GM12874 (cell line): ENCODE measurements around the gene FNDC8.

Source experiments
- TF ChIP-seq, protein P1 (sequence below): IDR thresholded peaks from 2 replicates; pipeline ENCODE4 v1.5.1; 2011; ENCODE audit warnings: low read depth, mild to moderate bottlenecking, control low read depth, low read length, moderate library complexity; ENCODE audit not compliant: insufficient read depth

FNDC8 gene

DNA sequence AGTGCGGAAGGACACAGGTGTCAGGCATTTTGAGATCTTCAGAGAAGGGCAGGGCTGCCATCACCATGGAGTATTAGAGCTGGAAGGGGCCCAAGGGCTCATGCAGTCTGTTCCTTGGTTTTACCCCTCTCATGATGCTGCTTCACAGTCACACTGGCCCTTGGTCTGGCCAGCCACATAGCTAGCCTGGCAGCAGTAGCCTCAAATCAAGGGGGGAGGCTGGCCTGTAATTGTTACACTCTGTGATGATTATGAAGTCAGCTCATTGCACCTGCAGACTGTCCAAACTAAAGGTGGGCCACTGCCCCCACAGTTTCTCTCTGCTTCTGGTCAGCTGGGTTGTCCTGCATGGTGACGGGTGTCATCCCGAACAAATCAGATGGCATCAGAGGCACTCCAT, at the start of gene FNDC8:
Gene FNDC8, plus strand, starts transcription at position 301 of the 400 bp plus-strand sequence. Its CDS starts 79 bp downstream, at position 380.
- TF ChIP-seq, protein P1, sequence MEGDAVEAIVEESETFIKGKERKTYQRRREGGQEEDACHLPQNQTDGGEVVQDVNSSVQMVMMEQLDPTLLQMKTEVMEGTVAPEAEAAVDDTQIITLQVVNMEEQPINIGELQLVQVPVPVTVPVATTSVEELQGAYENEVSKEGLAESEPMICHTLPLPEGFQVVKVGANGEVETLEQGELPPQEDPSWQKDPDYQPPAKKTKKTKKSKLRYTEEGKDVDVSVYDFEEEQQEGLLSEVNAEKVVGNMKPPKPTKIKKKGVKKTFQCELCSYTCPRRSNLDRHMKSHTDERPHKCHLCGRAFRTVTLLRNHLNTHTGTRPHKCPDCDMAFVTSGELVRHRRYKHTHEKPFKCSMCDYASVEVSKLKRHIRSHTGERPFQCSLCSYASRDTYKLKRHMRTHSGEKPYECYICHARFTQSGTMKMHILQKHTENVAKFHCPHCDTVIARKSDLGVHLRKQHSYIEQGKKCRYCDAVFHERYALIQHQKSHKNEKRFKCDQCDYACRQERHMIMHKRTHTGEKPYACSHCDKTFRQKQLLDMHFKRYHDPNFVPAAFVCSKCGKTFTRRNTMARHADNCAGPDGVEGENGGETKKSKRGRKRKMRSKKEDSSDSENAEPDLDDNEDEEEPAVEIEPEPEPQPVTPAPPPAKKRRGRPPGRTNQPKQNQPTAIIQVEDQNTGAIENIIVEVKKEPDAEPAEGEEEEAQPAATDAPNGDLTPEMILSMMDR, result no peak

DNA sequence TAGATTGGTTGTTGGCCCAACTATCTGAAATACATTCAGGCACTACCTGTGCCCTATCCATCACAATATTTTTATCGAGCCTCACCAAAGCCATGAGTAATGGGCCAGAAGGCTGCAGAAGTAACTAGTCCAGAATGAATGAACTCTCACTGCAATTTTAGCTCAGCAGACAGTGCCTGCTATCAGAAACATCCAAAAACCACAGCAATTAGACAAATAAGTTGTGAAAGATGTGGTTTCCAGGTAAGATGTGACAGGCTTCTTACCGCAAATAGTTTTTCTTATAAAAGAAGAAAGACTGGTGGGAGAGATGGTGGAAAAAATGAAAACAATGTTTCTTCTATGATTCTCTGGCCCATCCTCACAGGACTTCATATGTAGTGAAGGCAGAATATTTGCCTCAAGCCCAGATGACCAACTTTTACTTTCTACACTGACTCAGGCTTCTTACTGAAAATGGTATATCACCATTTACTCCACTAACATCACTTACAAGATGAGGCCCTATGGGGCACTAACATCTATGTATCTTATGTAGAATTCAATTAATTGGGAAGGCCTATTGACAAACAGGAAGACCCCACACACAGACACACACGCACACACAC, 48.1 kb upstream of the FNDC8 start:
- TF ChIP-seq, protein P1, result no peak

DNA sequence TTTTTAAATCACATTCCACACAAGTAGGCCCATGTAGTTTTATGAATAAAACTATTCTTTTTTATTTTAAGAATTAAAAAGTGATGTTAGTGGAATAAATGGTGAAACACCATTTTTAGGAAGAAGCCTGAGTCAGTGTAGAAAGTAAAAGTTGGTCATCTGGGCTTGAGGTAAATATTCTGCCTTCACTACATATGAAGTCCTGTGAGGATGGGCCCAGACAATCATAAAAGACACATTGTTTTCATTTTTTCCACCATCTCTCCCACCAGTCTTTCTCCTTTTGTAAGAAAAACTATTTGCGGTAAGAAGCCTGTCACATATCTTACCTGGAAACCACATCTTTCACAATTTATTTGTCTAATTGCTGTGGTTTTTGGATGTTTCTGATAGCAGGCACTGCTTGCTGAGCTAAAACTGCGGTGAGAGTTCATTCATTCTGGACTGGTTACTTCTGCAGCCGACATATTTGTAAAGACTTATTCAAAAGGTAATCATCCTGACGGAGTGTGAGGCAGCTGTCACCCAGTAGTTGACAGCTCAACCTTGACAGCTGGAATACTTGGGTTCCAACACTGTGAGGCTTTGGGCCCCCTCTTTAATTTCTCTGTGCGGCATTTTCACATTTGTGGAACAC, 47.3 kb upstream of the FNDC8 start:
- TF ChIP-seq, protein P1, result no peak

DNA sequence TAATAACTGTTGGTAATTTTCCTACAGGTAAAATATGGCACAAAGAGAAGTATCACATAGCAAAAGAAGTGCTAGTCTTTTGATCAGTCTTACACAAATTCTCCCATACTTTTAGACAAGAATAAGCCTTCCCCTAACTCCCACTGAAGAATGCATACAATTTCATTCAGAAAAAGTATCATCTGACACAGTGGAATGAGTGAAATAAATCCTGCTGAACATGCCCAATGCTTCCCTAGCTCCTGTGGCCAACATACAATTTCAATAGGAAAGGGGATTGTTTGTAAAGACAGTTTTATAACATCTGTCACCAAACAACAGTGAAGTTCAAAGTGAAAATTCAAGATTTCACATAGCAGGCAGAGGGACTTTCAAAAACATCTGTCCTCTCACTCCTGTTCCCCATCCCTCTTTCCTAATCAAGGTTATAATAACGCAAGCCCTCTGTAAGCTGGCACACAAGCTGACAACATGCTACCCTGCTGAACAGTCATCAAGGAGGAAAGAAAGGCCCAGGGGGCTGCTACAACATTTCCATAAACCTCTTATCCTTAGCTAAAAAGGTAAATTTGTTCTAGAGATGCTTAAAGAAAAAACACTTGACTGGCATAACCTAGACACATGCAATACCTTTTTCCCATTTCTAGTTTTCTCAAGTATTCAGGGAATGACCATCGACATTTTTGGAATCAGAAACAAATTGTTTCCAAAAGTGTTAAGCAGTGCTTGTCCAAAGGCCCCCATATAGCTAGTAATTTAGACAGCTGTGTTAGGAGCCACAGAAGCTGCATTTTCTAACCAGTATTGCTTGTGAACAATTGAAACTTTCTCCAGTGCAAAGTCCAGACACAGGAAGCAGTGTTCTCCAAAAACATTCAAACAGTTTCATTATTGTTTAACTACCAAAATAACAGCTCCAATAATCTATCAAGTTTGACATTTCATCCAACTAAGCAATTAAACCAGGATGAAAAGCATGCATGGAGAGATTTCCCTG, 46.4 kb upstream of the FNDC8 start:
- TF ChIP-seq, protein P1, result no peak

DNA sequence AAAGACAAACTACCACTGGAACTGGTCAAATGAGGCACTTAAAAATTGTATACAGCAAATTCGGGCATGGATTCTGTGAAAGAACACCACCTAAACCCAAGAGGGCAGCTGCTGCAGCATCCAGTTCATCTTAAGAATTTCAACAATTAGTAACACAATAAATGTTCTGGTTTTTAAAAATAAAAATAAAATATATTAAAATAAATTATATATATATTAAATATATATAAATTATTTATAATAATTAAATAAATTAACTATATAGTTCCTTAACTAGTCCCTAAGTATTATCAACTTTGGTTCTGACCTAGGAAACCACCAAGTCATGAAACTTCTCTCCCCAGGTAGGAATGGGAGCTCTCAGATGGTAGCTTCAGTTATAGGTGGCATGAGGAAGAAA, 44.5 kb upstream of the FNDC8 start:
- TF ChIP-seq, protein P1, result no peak

DNA sequence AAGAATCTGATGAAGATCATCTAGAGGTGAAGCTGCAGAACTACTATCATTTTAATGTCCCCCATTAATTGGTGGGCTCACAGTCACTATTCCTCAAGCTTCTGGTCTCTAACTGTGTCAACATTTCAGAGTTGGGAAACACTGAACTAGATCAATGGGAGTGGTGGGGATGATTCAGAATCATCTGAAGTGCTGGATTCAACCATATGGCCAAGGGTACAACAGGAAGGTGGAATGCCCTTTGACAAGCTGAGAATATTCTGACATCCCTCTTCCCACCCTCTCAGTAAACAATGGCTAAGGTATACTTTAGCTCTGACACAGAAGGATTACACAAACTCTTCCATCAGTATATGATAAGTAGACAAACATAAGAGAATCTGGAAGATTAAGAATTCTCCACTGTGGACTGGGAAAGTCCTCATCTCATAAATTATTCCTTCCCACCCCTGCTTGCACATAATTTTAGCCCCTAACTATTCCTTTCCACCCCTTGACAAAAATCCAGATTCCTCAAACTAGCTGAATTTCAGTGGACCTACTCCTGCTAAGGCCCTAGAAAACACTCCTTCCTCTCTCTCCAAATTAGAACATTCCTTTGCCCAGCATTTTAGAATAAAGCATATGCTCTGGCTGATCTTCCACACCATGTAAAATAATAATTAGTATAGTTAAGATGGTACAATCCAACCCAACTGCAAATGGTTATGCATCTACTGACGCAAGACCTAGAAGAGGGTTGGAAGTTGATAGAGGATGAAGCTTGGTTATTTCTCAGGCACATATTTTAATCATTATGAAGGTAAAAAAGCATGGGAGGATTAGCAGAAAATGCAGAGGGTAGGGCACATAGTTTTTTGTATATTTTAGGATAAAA, 41.6 kb upstream of the FNDC8 start:
- TF ChIP-seq, protein P1, result no peak

DNA sequence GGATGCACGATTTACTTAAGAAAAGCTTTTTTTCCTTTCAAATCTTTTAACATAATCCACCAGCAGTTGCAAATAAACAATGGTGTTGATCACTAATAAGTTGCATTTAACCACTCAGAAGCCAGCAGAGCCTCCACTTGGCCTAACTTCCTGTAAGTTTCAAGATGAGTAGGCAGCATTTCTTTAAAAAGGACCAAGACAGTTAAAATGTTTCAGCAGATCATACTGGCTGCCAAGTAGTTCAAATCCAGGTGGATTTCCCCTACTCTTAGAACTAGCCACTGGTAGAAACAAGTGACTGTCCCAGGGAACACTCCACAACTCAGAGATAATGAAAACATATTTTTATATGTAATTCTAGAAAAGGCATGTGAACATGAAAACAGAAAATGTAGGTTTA, 40.9 kb upstream of the FNDC8 start:
- TF ChIP-seq, protein P1, result no peak
